GM18505 (cell line): ENCODE data around the gene KIRREL3.

Source experiments
- ATAC-seq: cut with Tn5 transposase; IDR thresholded peaks from one replicate; pipeline ENCODE4 v1.9.1; 2021; ENCODE audit not compliant: unreplicated experiment
- POLR2A ChIP-seq: IDR thresholded peaks from 4 replicates; pipeline ENCODE4 v1.6.1; 2011; ENCODE audit warnings: borderline replicate concordance; ENCODE audit not compliant: insufficient read depth, insufficient read length; ENCODE audit errors: extremely low read depth

The KIRREL3 gene

DNA sequence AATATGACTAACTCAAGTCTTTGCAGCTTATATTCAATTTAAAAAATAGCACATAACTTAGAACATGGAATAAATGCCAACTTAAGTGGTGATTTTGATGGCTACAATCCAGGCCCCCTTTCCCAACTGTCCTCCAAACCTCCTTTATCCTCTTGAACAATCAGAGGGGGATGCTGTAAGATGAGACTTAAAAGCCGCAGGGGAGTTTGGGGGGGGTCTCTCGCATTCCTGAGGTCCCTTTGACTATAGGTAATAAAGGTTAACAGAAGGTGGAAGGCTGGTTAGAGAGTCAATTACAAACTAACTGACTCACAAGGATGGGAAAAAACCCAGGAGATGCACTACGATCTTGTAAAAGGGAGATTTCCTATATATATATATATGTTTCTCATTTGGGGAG lies 101.8 kb downstream of the KIRREL3 start:
- no peak for ATAC-seq
- TF ChIP-seq POLR2A = no peak

DNA sequence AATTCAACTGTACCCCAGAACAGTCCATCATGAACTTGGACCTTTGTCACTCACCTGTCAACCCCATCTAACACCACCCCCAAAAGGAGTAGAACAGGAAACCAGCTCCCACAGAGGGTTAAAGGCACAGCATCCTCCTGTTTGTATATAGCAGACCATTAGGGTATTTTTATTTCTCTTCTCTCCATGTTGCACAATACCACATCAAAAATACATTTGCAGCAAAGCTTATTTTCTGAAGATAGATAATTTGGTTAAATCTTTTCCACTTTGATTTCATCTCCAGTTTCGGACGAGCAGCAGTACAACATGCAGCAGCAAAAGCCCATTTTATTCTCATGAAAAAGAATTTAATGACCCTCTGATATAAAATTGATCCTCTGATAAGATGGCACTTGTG lies 103.1 kb downstream of the KIRREL3 start:
- no peak for TF ChIP-seq POLR2A
- ATAC-seq = no peak

DNA sequence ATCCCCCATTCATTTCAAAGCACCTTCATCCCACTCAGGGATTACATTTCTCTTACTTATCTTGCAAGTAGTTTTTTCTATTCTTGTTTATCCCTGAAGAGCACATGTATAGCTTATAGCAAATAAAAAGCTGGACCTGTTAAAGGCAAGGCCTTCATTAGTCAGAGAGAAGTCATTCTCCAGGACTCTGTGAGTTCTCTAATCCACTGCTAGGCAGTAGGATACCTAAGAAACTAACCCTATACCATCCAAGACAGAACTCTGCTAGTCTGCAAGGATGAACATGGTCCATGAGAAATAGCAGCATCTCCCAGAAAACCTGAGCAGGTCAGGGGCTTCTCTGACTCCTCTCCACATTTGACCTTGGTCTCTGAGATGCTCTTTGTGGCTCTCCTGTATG lies 104.5 kb downstream of the KIRREL3 start:
- no peak for ATAC-seq
- no peak for TF ChIP-seq POLR2A

DNA sequence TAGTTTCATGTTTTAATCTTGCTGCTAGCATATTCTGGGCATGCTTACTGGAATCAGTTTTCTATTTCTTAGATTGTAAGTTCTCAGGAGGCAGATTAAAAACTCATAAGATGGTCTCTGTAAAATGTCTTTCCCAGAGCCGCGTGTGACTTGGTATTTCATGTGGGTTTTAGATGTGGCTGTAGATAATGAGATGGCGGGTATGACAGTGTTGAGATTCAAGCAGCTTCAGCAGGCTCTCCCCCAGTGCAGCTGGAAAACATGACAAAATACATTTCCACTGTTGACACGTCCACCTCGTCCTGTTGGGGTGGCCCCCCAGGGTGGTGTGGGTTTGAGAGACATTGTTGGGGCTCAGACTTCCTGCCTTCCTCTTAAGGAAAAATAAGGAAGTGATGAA lies 106.8 kb downstream of the KIRREL3 start:
- no peak for ATAC-seq
- no peak for TF ChIP-seq POLR2A

DNA sequence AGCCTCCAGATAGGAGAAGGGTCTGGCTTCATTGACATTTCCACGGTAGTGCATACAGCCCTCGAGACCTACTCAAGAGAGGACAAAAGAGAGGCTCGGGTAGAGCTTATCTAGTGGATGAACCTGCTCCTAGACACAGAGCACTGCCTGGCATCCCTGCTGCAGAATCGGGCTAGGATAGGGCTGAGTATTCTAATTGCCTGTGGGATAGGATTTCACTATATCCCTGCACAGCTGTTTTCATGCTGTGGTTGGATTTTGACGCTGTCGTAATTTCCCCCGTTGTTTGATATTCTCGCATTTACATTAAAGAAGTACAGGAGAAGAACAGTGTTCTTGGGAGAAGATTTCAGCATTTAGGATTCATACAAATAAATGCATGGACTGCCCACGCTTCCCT lies 107.8 kb downstream of the KIRREL3 start:
- TF ChIP-seq POLR2A = no peak
- ATAC-seq = no peak

DNA sequence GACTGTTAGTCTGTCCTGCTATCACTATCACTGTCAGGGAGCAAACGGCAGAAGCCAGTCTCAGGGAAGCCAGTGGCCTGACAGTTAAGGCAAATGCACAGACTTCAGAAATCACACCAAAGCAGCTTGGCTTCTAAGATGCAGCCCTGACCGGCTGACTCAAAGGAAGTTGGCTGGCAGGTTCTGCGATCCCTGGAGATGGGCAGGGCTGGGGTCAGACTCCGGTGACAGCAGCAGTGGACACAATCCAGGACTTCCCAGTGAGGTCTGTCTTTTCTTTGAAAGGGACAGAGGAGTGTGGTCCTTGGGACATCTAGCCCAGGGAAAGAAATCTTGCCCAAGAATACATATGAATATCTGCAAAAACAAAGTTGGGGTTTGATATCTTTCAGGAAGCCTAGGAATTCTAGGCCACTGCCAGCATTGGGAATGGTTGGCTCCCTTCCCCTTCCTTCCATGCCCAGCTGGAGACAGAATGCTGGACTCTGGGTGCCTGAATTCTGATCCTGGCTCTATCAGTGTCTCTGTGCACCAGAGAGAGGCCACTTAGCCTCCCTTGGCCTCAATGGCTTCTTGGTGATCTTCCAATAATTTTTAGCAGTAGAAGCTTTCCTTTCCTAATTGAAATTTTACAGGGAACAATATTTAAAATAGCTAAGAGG lies 108.9 kb downstream of the KIRREL3 start:
- ATAC-seq = no peak
- no peak for TF ChIP-seq POLR2A

DNA sequence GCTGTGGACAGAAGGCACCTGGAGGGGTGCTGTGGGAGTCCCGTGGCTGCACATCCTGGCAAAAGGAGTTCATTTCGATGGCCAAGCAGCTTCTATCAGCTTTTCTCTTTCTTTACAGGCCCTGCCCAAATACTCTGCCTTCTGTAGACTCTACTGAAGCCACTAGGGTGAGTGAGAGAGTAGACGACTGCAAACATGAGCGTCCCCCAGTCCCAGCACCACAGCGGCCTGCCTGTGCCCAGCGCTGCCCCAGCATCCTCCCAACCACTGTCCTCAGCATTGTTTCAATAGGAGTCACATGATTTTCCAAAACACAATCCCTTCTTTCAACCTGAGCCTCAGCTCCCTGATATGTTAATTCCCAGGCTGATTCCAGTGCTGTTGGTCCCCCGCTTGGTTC lies 110.0 kb downstream of the KIRREL3 start:
- TF ChIP-seq POLR2A = no peak
- ATAC-seq = no peak

DNA sequence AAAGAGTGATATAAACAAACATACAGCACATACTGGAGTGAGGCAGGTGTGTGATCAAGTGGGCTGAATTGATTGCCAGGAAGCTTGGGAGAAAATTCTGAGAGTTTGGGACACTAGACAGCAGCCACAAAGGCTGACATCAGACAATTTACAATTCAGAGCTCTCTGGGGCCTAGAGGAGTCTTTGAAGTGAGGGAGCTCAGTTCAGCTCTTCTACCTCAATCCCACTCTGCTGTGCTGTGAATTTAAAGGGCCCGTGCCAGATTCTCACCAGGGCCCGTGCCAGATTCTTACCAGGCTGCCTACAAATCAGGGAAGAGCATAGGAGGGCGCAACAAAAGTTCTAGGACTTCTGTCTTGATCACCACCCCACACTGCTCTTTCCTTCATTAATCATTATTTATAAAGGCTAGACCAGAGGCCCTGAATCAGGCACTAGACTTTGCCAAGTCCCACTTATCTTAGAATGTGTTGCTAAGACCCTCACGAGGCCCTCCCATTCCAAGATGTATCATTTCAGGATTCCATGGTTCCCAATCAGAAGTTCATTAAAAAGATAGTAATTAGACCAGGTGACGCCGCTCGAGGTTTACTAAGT lies 112.4 kb downstream of the KIRREL3 start:
- ATAC-seq = no peak
- TF ChIP-seq POLR2A = no peak

DNA sequence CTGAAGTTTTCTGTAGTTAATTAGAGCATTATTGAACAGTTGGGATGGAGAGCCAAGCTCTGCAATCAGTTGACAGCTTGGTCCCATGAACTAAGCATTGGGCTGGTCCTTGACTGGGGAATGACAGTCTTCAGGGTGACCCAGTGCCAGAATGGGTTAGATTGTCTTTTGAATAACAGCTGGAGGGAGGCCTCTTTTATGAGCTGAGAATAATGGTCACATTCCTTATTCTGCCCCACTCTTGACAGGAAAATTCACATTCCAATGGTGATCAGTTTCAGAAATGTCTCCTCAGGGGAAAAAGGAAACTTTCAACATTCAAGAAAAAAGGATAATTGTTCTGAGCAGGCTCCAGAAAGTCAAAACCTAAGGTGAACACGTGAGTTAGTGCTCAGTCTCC lies 113.9 kb downstream of the KIRREL3 start:
- no peak for TF ChIP-seq POLR2A
- ATAC-seq = no peak

DNA sequence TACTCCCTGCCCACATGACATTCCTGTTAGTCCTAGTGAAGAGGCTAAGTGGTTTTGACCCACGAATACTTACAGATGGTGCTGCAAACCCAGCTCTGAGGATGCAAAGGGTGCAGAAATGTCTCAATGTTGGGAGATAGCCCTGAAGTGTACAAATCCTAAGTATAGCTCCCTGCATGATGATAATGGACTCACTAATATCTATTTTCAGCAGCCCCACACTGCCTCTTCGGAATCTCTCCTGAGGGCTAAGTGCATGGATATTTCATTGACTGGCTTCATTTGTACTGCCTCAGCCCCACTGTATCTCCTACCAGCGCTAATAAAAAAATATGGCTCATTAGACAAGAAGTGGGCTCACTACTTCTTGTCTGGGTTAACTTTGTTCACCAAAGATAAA lies 114.5 kb downstream of the KIRREL3 start:
- ATAC-seq = no peak
- no peak for TF ChIP-seq POLR2A

DNA sequence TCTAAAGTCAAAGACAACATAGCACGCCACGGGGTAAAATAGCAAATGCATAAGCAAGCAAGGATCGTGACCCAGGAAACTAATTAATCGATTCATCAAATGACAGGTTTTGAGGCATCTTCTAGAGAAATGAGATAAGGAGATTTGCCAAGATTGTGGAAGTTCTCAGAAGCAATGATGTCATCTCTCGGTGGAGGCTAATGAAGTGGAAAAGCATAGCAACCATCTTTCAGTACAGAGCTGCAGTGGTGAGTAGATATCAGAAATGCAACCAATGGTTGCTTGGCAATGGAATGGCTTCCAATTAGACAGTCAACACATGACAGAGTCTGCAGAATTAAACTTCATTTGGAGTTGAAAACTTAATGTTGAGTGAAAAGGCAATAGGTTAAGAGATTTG lies 116.0 kb downstream of the KIRREL3 start:
- no peak for TF ChIP-seq POLR2A
- no peak for ATAC-seq

DNA sequence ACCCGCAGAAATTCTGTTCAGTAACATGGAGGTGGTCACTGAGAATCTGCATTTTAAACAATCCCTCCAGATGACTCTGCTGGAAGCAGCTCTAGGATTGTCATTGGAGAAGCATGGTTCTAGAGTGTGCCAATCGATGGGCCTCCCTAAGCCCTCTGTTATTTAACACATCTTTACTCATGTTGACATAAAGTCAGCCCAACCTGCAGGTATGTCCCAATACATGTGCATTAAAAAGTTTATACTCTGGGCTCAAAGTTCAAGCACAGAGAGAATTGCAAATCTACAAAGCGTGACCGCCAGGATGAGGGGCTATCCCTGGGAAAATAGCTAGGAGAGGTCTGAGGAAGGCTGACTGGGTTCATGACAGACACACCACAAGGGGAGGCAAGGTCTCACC lies 116.4 kb downstream of the KIRREL3 start:
- TF ChIP-seq POLR2A = no peak
- no peak for ATAC-seq

DNA sequence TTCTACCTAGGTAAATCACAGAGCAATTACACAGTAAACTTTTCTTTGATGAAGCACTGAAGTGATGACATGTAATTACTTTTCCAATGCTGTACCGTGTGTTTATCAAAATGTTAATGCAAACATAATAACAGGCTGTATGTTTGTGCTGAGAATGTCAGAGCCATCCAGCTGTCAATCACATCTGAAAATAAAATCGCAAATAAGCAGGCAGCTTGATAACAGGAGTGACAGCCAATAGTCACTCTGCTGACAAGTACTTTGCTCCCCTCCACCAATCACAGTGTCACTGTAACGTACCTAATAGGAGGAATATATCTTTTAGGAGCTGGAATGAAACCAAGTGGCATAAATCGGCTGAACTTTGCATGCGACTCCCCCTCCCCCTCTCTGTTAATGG lies 119.7 kb downstream of the KIRREL3 start:
- no peak for ATAC-seq
- TF ChIP-seq POLR2A = no peak

DNA sequence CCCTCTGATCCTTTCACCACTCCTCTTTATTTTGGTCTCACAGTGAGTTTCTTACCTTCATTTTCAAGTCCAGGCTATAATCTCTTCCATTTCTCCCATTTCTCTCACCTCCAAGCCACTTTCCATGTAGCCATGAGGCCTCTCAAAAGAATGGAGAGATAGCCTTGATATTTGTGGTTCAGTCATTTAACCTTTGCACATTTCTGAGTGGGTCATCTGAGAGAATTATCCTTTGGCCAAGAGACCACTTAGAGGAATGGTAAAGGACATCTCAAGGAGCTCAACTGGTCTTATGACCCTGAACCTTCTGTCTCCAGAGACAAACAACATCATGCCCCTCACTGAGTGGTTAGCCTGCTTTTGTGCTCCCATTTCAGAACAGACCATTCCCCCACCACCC lies 121.1 kb downstream of the KIRREL3 start:
- no peak for ATAC-seq
- no peak for TF ChIP-seq POLR2A

DNA sequence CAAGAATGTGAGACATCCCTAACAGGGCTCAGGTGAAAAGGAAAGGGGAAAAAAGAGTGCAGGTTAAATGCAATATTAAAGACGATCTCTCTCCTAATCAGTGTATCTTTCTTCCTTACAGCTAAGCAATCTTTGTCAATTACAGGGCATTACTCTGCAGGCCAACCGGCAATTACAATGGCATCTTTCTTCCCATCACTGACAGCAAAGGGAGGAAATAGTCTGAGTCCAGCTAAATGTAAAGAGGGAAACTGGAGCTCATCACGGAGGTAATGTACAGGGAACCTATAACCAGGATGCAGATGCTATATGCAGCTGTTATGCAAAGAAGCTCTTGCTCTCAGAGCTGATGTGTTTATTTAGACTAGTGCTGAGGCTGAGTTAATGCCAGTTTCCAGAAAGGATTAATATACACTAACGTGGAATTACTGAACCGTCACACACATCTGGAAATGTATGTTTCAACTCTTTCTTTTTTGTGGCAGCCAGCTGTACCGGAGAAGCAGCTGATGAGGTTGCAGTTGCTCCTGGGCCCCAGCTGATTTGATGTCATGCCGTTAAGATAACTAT lies 121.6 kb downstream of the KIRREL3 start:
- no peak for ATAC-seq
- no peak for TF ChIP-seq POLR2A

DNA sequence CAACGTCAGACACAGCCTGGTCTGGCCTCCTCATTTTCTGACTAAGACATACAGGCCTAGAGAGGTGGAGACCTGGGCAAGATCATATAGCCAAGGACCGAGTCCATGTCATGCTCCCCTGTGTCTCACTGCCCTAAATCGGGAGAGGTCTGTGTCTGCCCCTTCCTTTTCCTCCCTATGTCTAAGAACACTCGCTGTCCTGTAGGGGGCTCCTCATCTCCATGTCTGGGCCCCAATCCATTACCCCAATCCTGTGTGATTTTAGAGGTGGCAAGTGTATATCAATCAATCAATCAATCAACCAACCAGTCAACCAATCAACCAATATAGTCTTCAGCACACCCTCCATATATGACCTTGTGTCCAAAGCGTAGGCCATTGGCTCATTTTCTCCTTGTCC lies 125.7 kb downstream of the KIRREL3 start:
- ATAC-seq = no peak
- TF ChIP-seq POLR2A = no peak

DNA sequence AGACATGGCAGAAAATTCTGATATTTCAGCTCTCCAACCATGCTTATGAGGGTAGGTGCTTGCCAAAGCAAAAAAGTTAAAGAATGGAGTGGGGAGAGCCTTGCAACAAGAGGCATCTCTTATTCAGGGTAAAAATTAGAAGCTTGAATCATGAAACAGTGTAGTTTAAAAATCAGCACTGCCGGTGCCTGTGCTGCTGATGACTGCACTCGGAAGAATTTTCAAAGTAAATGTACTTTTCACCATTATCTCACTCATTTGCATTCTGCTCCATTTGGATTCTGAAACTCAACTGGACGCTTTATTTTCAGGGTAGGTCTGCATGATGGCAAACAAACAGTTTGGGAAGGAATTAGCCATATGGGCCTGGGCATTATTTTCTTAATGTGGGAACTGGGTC lies 126.3 kb downstream of the KIRREL3 start:
- ATAC-seq = no peak
- no peak for TF ChIP-seq POLR2A
